ENCODE results near the gene IGFBP4. TPM values are rescaled to one million over a fixed set of nuclear protein-coding genes. Genes with fewer than 3 reads are reported as not detected.

Gene IGFBP4
- total and polyA plus RNA-seq, 7 donors = 30.3 to 440 (median 242) TPM

DNA sequence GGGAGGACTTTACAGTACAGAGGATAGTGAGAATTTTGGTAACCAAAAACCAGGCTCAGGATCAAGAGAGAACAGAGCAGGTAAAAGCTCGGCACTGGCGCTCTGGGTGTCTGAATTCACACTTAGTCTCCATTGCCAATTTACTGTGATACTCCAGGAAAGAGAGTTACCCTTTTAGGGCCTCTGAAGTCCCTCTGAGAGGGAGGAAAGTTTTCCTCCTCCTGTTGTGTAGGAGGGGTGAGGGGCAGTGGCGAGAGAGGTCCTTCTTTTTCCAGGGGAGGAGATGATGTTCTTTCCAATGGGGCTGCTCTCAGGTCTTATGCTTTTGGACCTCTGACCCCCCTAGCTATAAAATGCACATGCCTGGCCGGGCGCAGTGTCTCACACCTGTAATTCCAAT, 63.5 kb downstream of the IGFBP4 start:
- Histone ChIP-seq H3K36me3 (no peaks in the 10 kb centered on the region), H3K4me3 (no peak overlapping the region), H3K4me1 (peaks cover 0 to 22% (median 17%) of the 10 kb centered on the region in 4 donors), H3K27ac (no peak overlapping the region), H3K9me3 (no peaks in the 10 kb centered on the region), H3K27me3 (no peaks in the 10 kb centered on the region)
- TF ChIP-seq EP300 (IDR thresholded peaks at IDR 0.05) = no peak
- no peak for TF ChIP-seq CTCF (IDR thresholded peaks at IDR 0.05)
- no peak for TF ChIP-seq POLR2AphosphoS5 (IDR thresholded peaks at IDR 0.05)
- no peak for TF ChIP-seq POLR2A (IDR thresholded peaks at IDR 0.05)
- DNase-seq = peak; percentile 19
- intact Hi-C loops (cut with DNase I) = no loop called here
- WGBS, 2 donors = 82 to 87% methylated on average over 5 of the region's 5 CpGs

Other genes with a start within 250 kb of the IGFBP4 start
- gene WIPF2, start 224.1 kb upstream of the IGFBP4 start, total RNA-seq = 10 to 100 TPM in 1 of 4 donors, 1 to 10 TPM in 3; 6.7 to 10.2 (median 8.7) TPM
- gene WIPF2, start 224.1 kb upstream of the IGFBP4 start, polyA plus RNA-seq = 10 to 100 TPM; 11.4 to 20.3 (median 18.0) TPM
- gene CDC6, start 155.6 kb upstream of the IGFBP4 start, total RNA-seq = 1 to 10 TPM in 1 of 4 donors, under 1 TPM in 2, not detected in 1; 0.33 to 1.5 (median 0.83) TPM
- gene CDC6, start 155.6 kb upstream of the IGFBP4 start, polyA plus RNA-seq = 10 to 100 TPM in 1 of 3 donors, 1 to 10 TPM in 2; 2.4 to 10.9 (median 8.6) TPM
- 10 to 100 TPM; 15.8 to 27.3 (median 20.5) TPM for gene RARA, start 134.3 kb upstream of the IGFBP4 start, total RNA-seq
- 10 to 100 TPM; 26.4 to 29.6 (median 27.8) TPM for gene RARA, start 134.3 kb upstream of the IGFBP4 start, polyA plus RNA-seq
- gene GJD3, start 78.7 kb upstream of the IGFBP4 start, total RNA-seq = 1 to 10 TPM in 1 of 4 donors, under 1 TPM in 1, not detected in 2; 0.49 to 2.1 TPM
- gene GJD3, start 78.7 kb upstream of the IGFBP4 start, polyA plus RNA-seq = under 1 TPM in 1 of 3 donors, not detected in 2; 0.64 TPM
- 1 to 10 TPM in 3 of 4 donors, under 1 TPM in 1; 0.33 to 2.3 (median 1.8) TPM for gene TOP2A, start 25.6 kb upstream of the IGFBP4 start, total RNA-seq
- gene TOP2A, start 25.6 kb upstream of the IGFBP4 start, polyA plus RNA-seq = 10 to 100 TPM in 2 of 3 donors, 1 to 10 TPM in 1; 1.8 to 28.7 (median 11.3) TPM
- gene TNS4, start 58.2 kb downstream of the IGFBP4 start, total RNA-seq = not detected
- 1 to 10 TPM; 1.2 to 6.9 (median 1.8) TPM for gene TNS4, start 58.2 kb downstream of the IGFBP4 start, polyA plus RNA-seq
- not detected for gene CCR7, start 122.0 kb downstream of the IGFBP4 start, total RNA-seq
- gene CCR7, start 122.0 kb downstream of the IGFBP4 start, polyA plus RNA-seq = 10 to 100 TPM in 1 of 3 donors, not detected in 2; 73.5 TPM
- 100 to 1,000 TPM in 2 of 4 donors, 10 to 100 TPM in 2; 87.3 to 120 (median 94.4) TPM for gene SMARCE1, start 204.4 kb downstream of the IGFBP4 start, total RNA-seq
- gene SMARCE1, start 204.4 kb downstream of the IGFBP4 start, polyA plus RNA-seq = 10 to 100 TPM; 68.2 to 70.3 (median 70.0) TPM
- gene KRT222, start 221.7 kb downstream of the IGFBP4 start, total RNA-seq = 1 to 10 TPM in 3 of 4 donors, under 1 TPM in 1; 0.68 to 5.0 (median 4.2) TPM
- gene KRT222, start 221.7 kb downstream of the IGFBP4 start, polyA plus RNA-seq = 1 to 10 TPM in 1 of 3 donors, under 1 TPM in 1, not detected in 1; 0.35 to 3.6 TPM

Measured in sigmoid colon (tissue), 7 donors.